GM23248 (cell line): ENCODE data around the gene IFT20. TPM values are rescaled to one million over a fixed set of nuclear protein-coding genes. Genes with fewer than 3 reads are reported as not detected.
A peak's percentile ranks its signal among the peaks of the same experiment; 100 is the strongest.

Experiments
- DNase-seq: peaks from one replicate; pipeline ENCODE4 v3.0.0-alpha.2; 2015
- H2AFZ ChIP-seq: fragments of 200-600 bp; sonication (generic); 2 replicates; pipeline ENCODE4 v1.6.1; 2016; ENCODE audit warnings: antibody characterized with exemption
- H3F3A ChIP-seq: fragments of 200-600 bp; sonication (generic); 2 replicates; pipeline ENCODE4 v1.6.1; 2016; ENCODE audit warnings: mild to moderate bottlenecking, antibody characterized with exemption, mixed run types; ENCODE audit not compliant: insufficient read depth
- H3K27ac ChIP-seq: fragments of 200-600 bp; sonication (generic); 2 replicates; pipeline ENCODE4 v1.5.1; 2016; ENCODE audit warnings: mild to moderate bottlenecking
- H3K27me3 ChIP-seq: fragments of 200-600 bp; sonication (generic); replicated peaks from 2 replicates; pipeline ENCODE4 v1.6.1; 2016; ENCODE audit warnings: mild to moderate bottlenecking; ENCODE audit not compliant: insufficient read depth
- H3K36me3 ChIP-seq: fragments of 200-600 bp; sonication (generic); 2 replicates; pipeline ENCODE4 v1.6.1; 2016; ENCODE audit warnings: low read depth, mild to moderate bottlenecking
- H3K4me1 ChIP-seq: fragments of 200-600 bp; sonication (generic); 2 replicates; pipeline ENCODE4 v1.6.1; 2016; ENCODE audit warnings: mild to moderate bottlenecking; ENCODE audit not compliant: insufficient read depth
- H3K4me2 ChIP-seq: fragments of 200-600 bp; sonication (generic); one replicate; pipeline ENCODE4 v1.6.1; 2016; ENCODE audit warnings: mild to moderate bottlenecking; ENCODE audit not compliant: unreplicated experiment
- H3K4me3 ChIP-seq: fragments of 200-600 bp; sonication (generic); 2 replicates; pipeline ENCODE4 v1.5.1; 2016; ENCODE audit warnings: mild to moderate bottlenecking
- H3K79me2 ChIP-seq: fragments of 200-600 bp; sonication (generic); 2 replicates; pipeline ENCODE4 v1.6.1; 2016; ENCODE audit warnings: mild to moderate bottlenecking; ENCODE audit not compliant: insufficient read depth
- H3K9ac ChIP-seq: fragments of 200-600 bp; sonication (generic); 2 replicates; pipeline ENCODE4 v1.6.1; 2016; ENCODE audit warnings: mild to moderate bottlenecking
- H3K9me2 ChIP-seq: fragments of 200-600 bp; sonication (generic); 2 replicates; pipeline ENCODE4 v1.6.1; 2016; ENCODE audit warnings: mixed run types, mild to moderate bottlenecking, moderate library complexity; ENCODE audit not compliant: insufficient read depth
- H3K9me3 ChIP-seq: fragments of 200-600 bp; sonication (generic); one replicate; pipeline ENCODE4 v1.6.1; 2017; ENCODE audit warnings: low read depth
- H4K20me1 ChIP-seq: fragments of 200-600 bp; sonication (generic); 2 replicates; pipeline ENCODE4 v1.6.0; 2016; ENCODE audit not compliant: insufficient read depth
- EZH2 ChIP-seq: fragments of 200-600 bp; sonication (generic); IDR thresholded peaks from 2 replicates; pipeline ENCODE4 v1.6.1; 2018; ENCODE audit warnings: antibody characterized with exemption, mild to moderate bottlenecking; ENCODE audit not compliant: insufficient read depth, poor library complexity, severe bottlenecking
- EZH2phosphoT487 ChIP-seq: fragments of 200-600 bp; sonication (generic); IDR thresholded peaks from 2 replicates; pipeline ENCODE4 v1.6.1; 2018; ENCODE audit warnings: antibody characterized with exemption, moderate library complexity, mild to moderate bottlenecking, low read depth; ENCODE audit not compliant: insufficient read depth
- WGBS, 2 experiments: methylation state at CpG; one replicate each; pipeline ENCODE4 v1.1.6; 2015 to 2017; ENCODE audit warnings: low lambda C conversion rate in 2 of 2, low coverage in 1 of 2; ENCODE audit errors: missing lambda C conversion rate in 2 of 2; 5-methylcytosine and 5-hydroxymethylcytosine counted together
- in situ Hi-C: fragments of 300-500 bp; cut with MboI; formaldehyde crosslinking; loops from 2 replicates; pipeline ENCODE4 v1.15.0; 2020
- polyA plus RNA-seq: library from polyadenylated mRNA; unstranded; fragments of >200 nt; fragmentation: Nextera tagmentation; extraction: Ambion mirVana; gene quantifications from 2 replicates; pipeline ENCODE4 v1.2.1, GENCODE V29; 2016
- total RNA-seq: library from RNA; depleted of rRNA; stranded (reverse); fragments of >200 nt; shearing (Covaris generic); gene quantifications from 2 replicates; pipeline ENCODE4 v1.2.3, GENCODE V29; 2014

IFT20 gene
- total and polyA plus RNA-seq, 2 experiments from 2014 or later: 80.5 to 111 TPM

DNA sequence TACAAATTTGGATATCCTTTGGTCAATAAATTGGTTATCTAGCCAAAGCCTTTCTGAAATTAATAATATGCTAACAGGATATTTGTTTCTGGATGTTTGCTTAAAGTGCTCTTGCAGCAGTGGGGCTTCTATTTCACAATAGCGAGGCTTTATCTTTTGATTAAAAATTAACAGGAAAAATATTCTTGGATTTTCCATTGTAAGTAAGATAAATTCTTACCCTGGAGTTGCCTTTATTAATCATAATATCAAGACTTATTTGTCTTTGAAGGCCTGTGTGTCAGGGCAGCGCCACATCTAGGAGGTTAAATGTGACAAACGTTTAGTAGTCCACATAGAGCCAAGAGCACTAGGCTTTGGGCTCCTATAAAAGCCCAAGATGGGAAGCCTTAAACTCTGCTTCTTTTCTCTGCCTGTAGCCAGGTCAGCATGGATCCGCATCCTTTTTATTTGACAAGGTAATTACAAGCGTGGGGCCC is 11.0 kb downstream of the IFT20 start:
- H3K27me3 ChIP-seq: no peaks in the 10 kb centered on the region
- H4K20me1 ChIP-seq: no peaks in the 10 kb centered on the region
- no peak overlapping the region for H3K9ac ChIP-seq
- no peaks in the 10 kb centered on the region for H3K9me3 ChIP-seq
- no peak overlapping the region for H3K4me2 ChIP-seq
- in situ Hi-C loops: no loop called here
- H3K4me1 ChIP-seq: 0 out of 2 replicates have a peak, but pooled peaks cover 7% of the 10 kb centered on the region
- H3K4me3 ChIP-seq: no peak overlapping the region
- H3K79me2 ChIP-seq: peaks cover 9% of the 10 kb centered on the region; the same call in 1 of the 2 replicates
- H3K36me3 ChIP-seq: peaks cover 9% of the 10 kb centered on the region; the same call in 1 of the 2 replicates
- no peak overlapping the region for H3K27ac ChIP-seq
- H3F3A ChIP-seq: peaks cover 14% of the 10 kb centered on the region; the same call in 1 of the 2 replicates
- TF ChIP-seq EZH2: no peak
- TF ChIP-seq EZH2phosphoT487: no peak
- WGBS, 2 experiments: 84% methylated on average over 5 of the region's 5 CpGs
- H3K9me2 ChIP-seq: no peaks in the 10 kb centered on the region
- H2AFZ ChIP-seq: no peak overlapping the region
- DNase-seq: no peak

DNA sequence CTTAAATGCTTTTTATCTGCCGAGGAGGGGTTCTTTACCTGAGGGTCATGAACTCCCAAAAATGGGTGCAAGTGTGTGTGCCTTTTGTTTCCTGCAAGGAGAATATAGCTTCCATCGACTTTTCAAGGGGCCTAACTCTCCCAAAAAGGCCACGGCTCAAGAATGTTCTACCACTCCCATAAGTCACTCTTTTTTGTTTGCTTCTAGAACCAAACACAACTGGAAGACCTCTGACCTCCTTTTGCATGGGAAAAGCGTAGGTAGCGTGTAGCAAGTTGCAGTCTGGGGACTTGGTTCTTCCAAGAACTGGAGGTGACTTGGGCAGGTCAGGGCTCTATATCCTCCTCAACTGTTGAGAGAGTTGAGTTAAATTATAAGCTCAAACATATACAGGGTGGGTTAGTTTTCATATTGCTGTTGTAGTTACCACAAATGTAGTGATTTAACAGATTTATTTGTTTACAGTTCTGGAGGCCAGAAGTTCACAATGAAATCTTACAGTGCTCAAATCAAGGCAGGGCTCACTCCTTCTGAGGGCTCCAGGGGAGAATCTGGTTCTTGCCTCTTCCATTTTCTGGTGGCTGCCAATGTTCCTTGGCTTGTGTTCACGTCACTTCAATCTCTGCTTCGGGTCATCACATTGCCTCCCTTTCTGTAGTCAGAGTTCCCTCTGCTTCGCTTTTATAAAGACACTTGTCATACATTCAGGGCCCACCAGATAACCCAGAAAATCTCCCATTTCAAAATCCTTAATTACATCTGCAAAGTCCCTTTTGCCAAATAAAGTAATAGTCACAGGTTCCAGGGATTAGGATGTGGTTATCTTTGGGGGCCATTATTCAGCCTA is 14.8 kb downstream of the IFT20 start:
- Histone ChIP-seq H3K4me3 (peak overlapping the region; percentile 84), H3K79me2 (0 out of 2 replicates have a peak, but pooled peaks cover 5% of the 10 kb centered on the region), H4K20me1 (no peaks in the 10 kb centered on the region), H3K27ac (no peak overlapping the region), H3K4me1 (peaks cover 13% of the 10 kb centered on the region; the same call in 1 of the 2 replicates), H3K27me3 (no peaks in the 10 kb centered on the region), H3K9ac (peak overlapping the region; percentile 80), H3K9me2 (no peaks in the 10 kb centered on the region), H3K4me2 (peak overlapping the region; percentile 92), H3F3A (no peaks in the 10 kb centered on the region), H2AFZ (peak overlapping the region; percentile 92), H3K9me3 (no peaks in the 10 kb centered on the region), H3K36me3 (no peaks in the 10 kb centered on the region)
- no peak for DNase-seq
- in situ Hi-C loops: no loop called here
- TF ChIP-seq EZH2: no peak
- TF ChIP-seq EZH2phosphoT487: no peak
- 65% methylated on average over 8 of the region's 8 CpGs for WGBS, 2 experiments

DNA sequence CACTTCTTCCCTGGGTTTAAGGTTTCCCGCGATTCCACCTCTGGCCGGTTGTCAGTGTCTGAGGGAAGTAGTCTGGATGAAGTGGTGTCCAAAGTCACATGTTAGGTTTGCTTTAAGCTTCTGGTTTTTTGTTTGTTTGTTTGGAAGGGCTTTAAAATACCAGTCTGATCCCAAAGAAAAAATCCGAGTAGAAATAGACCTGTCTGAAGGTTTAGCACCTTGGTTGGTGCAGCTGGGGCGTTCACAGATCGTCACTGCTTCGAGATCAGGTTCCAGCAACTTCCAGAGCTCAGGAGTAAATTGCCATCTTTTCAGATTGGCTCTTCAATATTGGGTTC is 15.7 kb downstream of the IFT20 start:
- no peaks in the 10 kb centered on the region for H4K20me1 ChIP-seq
- TF ChIP-seq EZH2phosphoT487: no peak
- no peak for TF ChIP-seq EZH2
- no peaks in the 10 kb centered on the region for H3K36me3 ChIP-seq
- H3K27ac ChIP-seq: peak overlapping the region; percentile 26; the same call in 1 of the 2 replicates
- in situ Hi-C loops: no loop called here
- H3K9ac ChIP-seq: peak overlapping the region; percentile 80
- peaks cover 13% of the 10 kb centered on the region; the same call in 1 of the 2 replicates for H3K4me1 ChIP-seq
- no peak for DNase-seq
- 0 out of 2 replicates have a peak, but pooled peaks cover 5% of the 10 kb centered on the region for H3K79me2 ChIP-seq
- no peaks in the 10 kb centered on the region for H3K9me2 ChIP-seq
- peak overlapping the region; percentile 84 for H3K4me3 ChIP-seq
- peak overlapping the region; percentile 92 for H2AFZ ChIP-seq
- H3K4me2 ChIP-seq: peak overlapping the region; percentile 92
- H3F3A ChIP-seq: no peaks in the 10 kb centered on the region
- H3K27me3 ChIP-seq: no peaks in the 10 kb centered on the region
- 1 to 5% methylated on average over 7 of the region's 7 CpGs for WGBS, 2 experiments
- no peaks in the 10 kb centered on the region for H3K9me3 ChIP-seq

DNA sequence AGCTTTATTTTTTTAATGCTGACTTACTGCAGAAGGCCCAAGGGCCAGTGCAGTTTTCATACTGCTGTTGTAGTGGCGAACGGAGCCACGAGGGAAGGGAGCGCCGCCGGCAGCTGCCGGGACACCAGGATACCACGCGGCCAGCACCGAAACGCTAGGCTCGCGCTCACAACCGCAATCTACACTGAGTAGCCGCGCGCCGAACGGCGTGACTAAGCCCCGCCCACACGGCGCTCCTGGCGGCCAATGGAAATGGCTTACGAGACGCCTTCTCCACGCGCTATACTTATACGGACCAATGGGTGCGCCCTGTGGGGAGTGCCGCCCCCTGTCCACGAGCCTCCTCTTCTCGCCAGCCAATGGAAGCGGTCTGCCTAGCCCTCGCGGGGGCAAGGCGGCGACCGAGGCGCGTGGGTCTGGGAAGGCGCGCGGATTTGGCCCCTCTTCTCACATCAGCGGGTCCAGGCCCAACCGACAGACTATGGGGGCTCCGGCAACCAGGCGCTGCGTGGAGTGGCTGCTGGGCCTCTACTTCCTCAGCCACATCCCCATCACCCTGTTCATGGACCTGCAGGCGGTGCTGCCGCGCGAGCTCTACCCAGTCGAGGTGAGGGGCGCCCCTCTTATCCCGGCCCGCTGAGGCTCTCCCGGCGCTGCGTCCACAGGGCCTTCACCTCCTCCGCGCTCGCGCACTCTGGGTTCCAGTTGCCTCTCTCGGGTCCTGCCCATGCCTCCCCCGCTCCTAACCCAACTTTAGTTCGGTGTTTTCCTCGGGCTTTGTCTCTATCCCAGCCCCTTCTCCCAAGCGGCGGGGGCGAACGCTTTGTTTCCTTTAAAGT is 16.3 kb downstream of the IFT20 start, which contains the start of gene TMEM97:
TSS of gene TMEM97 (plus strand) at position 442 of the 839 bp plus-strand sequence. CDS start at position 482, 40 bp downstream.
- TF ChIP-seq EZH2 (no peak), EZH2phosphoT487 (no peak)
- Histone ChIP-seq H3K9me3 (no peaks in the 10 kb centered on the region), H3K27ac (peak within 1 kb of the TSS; percentile 26; the same call in 1 of the 2 replicates), H3K4me2 (peak within 1 kb of the TSS; percentile 92), H2AFZ (peak within 1 kb of the TSS; percentile 92), H3K4me1 (peaks cover 13% of the 10 kb centered on the region; the same call in 1 of the 2 replicates), H4K20me1 (no peaks in the 10 kb centered on the region), H3K79me2 (0 out of 2 replicates have a peak, but pooled peaks cover 5% of the 10 kb centered on the region), H3K36me3 (no peaks in the 10 kb centered on the region), H3K27me3 (no peaks in the 10 kb centered on the region), H3K9me2 (no peaks in the 10 kb centered on the region), H3F3A (no peaks in the 10 kb centered on the region), H3K9ac (peak within 1 kb of the TSS; percentile 80), H3K4me3 (peak within 1 kb of the TSS; percentile 84)
- in situ Hi-C loops: no loop called here
- peak; percentile 99 for DNase-seq
- 0 to 1% methylated on average over 70 of the region's 72 CpGs for WGBS, 2 experiments
